Lower lobe of right lung (tissue), 2 donors: ENCODE results near the gene PPIF. TPM values are rescaled to one million over a fixed set of nuclear protein-coding genes. Genes with fewer than 3 reads are reported as not detected.

Experiments used
- ATAC-seq, 2 donors: fragments of 200-7000 bp; cut with Tn5 transposase; one replicate each; pipeline ENCODE4 v1.9.1; 2020 to 2022; ENCODE audit warnings: mild to moderate bottlenecking in 2 of 2, moderate library complexity in 2 of 2
- DNase-seq: peaks from one replicate; pipeline ENCODE4 v3.0.0-alpha.2; 2020
- H3K27ac ChIP-seq: fragments of 200-600 bp; one replicate; pipeline ENCODE4 v1.8.0; 2022
- H3K27me3 ChIP-seq: fragments of 200-600 bp; one replicate; pipeline ENCODE4 v1.8.0; 2022; ENCODE audit warnings: low read depth
- H3K36me3 ChIP-seq: fragments of 200-600 bp; one replicate; pipeline ENCODE4 v1.8.0; 2022; ENCODE audit warnings: mild to moderate bottlenecking
- H3K4me1 ChIP-seq: fragments of 200-600 bp; one replicate; pipeline ENCODE4 v1.8.0; 2022
- H3K4me3 ChIP-seq: fragments of 200-600 bp; one replicate; pipeline ENCODE4 v1.8.0; 2022; ENCODE audit warnings: mild to moderate bottlenecking
- H3K9me3 ChIP-seq: fragments of 200-600 bp; one replicate; pipeline ENCODE4 v1.8.0; 2022
- CTCF ChIP-seq: fragments of 200-600 bp; IDR thresholded peaks from one replicate; pipeline ENCODE4 v1.8.0; 2022; ENCODE audit warnings: antibody characterized with exemption, mild to moderate bottlenecking
- intact Hi-C: fragments of 100-400 bp; cut with DNase I; formaldehyde crosslinking; loops from one replicate; pipeline ENCODE4 v1.11.0; 2022
- total RNA-seq: library from RNA; stranded (reverse); fragmentation: NEBNext Ultra II Directional; extraction: Animal tissue kit (Norgen Biotek cat#: 25700); gene quantifications from one replicate; pipeline ENCODE4 v1.2.1, GENCODE V29; 2021
- donor health status: DM: no; HTN: yes; CAD: no; lungs with severe emphysema.

The PPIF gene
- total RNA-seq, 1 donor from 2014 or later, result 28.5 TPM

DNA sequence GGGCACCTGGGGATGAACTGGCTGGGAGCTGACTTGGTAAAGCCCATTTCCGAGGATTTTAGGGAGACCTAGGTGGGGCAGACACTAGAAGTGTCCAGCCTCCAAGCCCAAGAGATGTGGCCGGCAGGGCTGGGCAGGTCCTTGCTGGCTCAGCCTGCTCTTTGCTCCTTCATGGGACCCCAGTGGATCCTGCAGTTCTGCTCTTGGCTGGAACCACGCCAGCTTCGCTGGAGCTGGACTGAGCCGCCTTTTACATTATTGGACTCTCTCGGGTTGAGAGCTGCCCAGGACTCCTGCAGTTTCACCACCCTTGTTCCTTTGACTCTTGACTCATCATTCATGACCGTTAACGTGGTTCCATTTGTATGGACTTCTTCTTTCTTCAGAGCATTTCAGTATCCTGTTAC, 5.7 kb downstream of the PPIF start:
- DNase-seq (peak; percentile 65), ATAC-seq (peak in 1 of 2 donors; percentile 29)
- H3K9me3 ChIP-seq, result no peaks in the 10 kb centered on the region
- intact Hi-C loops, result no loop called here
- H3K27me3 ChIP-seq, result no peaks in the 10 kb centered on the region
- H3K4me3 ChIP-seq, result no peak overlapping the region
- peaks cover 67% of the 10 kb centered on the region for H3K36me3 ChIP-seq
- H3K4me1 ChIP-seq, result peaks cover 23% of the 10 kb centered on the region
- no peak overlapping the region for H3K27ac ChIP-seq
- TF ChIP-seq CTCF, result no peak

- TF ChIP-seq CTCF, result no peak
- no peak overlapping the region for H3K4me3 ChIP-seq
- intact Hi-C loops, result no loop called here
- no peak for DNase-seq
- H3K9me3 ChIP-seq, result no peaks in the 10 kb centered on the region
- H3K36me3 ChIP-seq, result peaks cover 67% of the 10 kb centered on the region
- no peak overlapping the region for H3K27ac ChIP-seq
- no peak for ATAC-seq
- H3K4me1 ChIP-seq, result peaks cover 15% of the 10 kb centered on the region
- no peaks in the 10 kb centered on the region for H3K27me3 ChIP-seq
These were observed 6.5 kb downstream of the PPIF start for GRCh38 chr10:79353726-79354125.

GRCh38 chr10:79354141-79354540, 6.9 kb downstream of the PPIF start:
- Histone ChIP-seq H3K27ac (no peak overlapping the region), H3K4me1 (peaks cover 11% of the 10 kb centered on the region), H3K9me3 (no peaks in the 10 kb centered on the region), H3K27me3 (no peaks in the 10 kb centered on the region), H3K4me3 (no peak overlapping the region), H3K36me3 (peaks cover 63% of the 10 kb centered on the region)
- ATAC-seq (no peak), DNase-seq (no peak)
- no peak for TF ChIP-seq CTCF
- intact Hi-C loops, result no loop called here

- intact Hi-C loops, result no loop called here
- H3K27ac ChIP-seq, result no peak overlapping the region
- H3K4me3 ChIP-seq, result no peak overlapping the region
- H3K4me1 ChIP-seq, result peaks cover 6% of the 10 kb centered on the region
- ATAC-seq (no peak), DNase-seq (no peak)
- TF ChIP-seq CTCF, result no peak
- no peaks in the 10 kb centered on the region for H3K27me3 ChIP-seq
- peaks cover 58% of the 10 kb centered on the region for H3K36me3 ChIP-seq
- H3K9me3 ChIP-seq, result no peaks in the 10 kb centered on the region
These were observed 7.3 kb downstream of the PPIF start for GRCh38 chr10:79354615-79355014.

DNA sequence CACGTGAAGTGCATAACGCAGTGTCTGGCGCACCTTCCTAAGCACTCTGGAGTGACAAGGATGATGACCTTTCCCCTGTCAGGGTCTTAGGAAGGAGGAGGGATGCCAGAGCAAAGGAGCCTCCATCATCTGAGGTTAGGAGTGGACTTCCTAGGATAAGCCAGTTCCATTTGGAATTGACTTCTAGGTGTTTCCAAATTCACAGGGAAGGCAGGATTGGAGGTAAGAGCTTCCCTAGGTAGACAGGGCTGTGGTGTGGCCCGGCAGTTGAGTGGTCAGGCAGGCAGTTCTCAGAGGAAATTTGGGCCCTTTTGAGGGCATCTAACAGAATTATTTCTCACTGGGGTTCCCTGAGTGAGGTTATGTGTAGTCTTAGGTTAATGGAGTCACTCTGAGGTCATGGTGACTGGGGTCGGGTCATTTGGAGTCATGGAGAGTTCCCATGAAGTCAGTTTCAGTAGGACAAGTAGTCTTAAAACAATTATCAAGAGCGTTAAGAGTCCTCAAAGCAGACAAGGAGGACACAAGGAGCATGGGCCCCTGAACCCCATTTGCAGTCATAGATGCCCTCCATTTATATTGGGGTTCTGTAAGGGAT, 8.2 kb downstream of the PPIF start:
- Histone ChIP-seq H3K27me3 (no peaks in the 10 kb centered on the region), H3K27ac (no peak overlapping the region), H3K9me3 (no peaks in the 10 kb centered on the region), H3K36me3 (peaks cover 49% of the 10 kb centered on the region), H3K4me1 (peaks cover 4% of the 10 kb centered on the region), H3K4me3 (no peak overlapping the region)
- no peak for ATAC-seq
- intact Hi-C loops, result no loop called here
- no peak for TF ChIP-seq CTCF
- no peak for DNase-seq
